Stimulated activated CD4-positive, alpha-beta T cell treated with anti-CD3 and anti-CD28 coated beads, Interleukin-15, amount 100 ng/mL, for 48 hours (primary cell): ENCODE results near the gene PYGO1.
"Not testable (repeated sequence)": the region's sequence is repeated elsewhere in the genome, so short reads cannot be mapped to it uniquely, and the experiment has no call there.

Experiments
- DNase-seq, 2 donors: peaks; one replicate each; pipeline ENCODE4 v3.0.0-alpha.2; 2020; ENCODE audit warnings: low read depth in 2 of 2

The PYGO1 gene

DNA sequence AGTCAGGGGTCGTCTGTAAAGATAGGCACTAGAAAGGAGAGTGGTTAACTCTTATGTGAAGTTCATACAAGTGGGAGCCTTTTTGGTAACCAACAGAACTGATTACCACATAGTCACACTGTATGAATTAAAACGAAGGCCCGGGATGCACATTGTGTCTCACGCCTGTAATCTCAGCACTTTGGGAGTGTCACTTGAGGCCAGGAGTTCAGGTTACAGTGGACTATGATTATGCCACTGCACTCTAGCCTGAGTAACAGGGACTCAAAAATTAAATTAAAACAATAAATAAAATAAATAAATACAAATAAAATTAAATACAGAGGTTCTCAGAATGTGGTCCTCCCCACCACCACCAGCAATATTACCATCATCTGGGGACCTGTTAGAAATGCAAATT lies 80.6 kb downstream of the PYGO1 start:
- no peak for DNase-seq

DNA sequence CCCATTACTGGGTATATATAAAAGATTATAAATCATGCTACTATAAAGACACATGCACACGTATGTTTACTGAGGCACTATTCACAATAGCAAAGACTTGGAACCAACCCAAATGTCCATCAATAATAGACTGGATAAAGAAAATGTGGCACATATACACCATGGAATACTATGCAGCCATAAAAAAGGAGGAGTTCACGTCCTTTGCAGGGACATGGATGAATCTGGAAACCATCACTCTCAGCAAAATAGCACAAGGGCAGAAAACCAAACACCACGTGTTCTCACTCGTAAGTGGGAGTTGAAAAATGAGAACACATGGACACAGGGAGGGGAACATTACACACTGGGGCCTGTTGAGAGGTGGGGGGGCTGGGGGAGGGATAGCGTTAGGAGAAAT lies 82.7 kb downstream of the PYGO1 start:
- not testable (repeated sequence) for DNase-seq

DNA sequence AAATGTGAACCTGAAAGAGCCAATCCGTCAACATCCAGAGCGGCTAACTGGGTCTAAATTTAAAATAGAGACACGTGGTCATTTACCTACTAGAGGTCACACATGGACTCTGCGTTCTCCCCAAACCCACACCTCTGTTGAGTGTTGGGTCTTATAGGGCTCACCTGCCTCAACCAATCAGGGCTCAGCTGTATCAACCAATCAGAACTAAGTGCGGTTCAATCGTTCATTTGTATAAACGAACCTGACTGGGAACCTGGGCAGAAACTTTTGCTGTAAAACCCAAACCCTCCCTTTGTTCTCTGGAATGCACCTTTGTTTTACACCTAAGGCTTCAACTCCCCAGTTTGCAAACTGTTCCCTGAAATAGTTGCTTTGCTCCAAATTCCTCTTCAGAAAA lies 89.0 kb downstream of the PYGO1 start:
- DNase-seq: no peak

GRCh38 chr15:55498109-55498938 lies 89.8 kb downstream of the PYGO1 start:
- peak; percentile 59 to 71 for DNase-seq

GRCh38 chr15:55496716-55497115 lies 91.4 kb downstream of the PYGO1 start:
- DNase-seq: no peak

GRCh38 chr15:55494931-55495330 lies 93.2 kb downstream of the PYGO1 start:
- no peak for DNase-seq

- DNase-seq: not testable (repeated sequence)
Measured at GRCh38 chr15:55488952-55489600, 99.1 kb downstream of the PYGO1 start.
